IMR-90 (cell line): ENCODE data around the gene RETREG1. TPM values are rescaled to one million over a fixed set of nuclear protein-coding genes. Genes with fewer than 3 reads are reported as not detected.

Experiments
- ATAC-seq: fragments of 200-7000 bp; cut with Tn5 transposase; 2 replicates; pipeline ENCODE4 v1.9.1; 2020; ENCODE audit warnings: low read depth, mild to moderate bottlenecking, moderate library complexity
- BruUV-seq: library from RNA; stranded (reverse); fragments of 400-500 nt; replicated peaks from 2 replicates; lab custom pipeline; 2021; lab: Mats Ljungman, UMichigan
- CTCF ChIA-PET: fragments of 300-600 bp; formaldehyde crosslinking; extraction: SDS; loops from one replicate; lab custom pipeline; 2021; ENCODE audit warnings: antibody characterized with exemption; lab: Yijun Ruan, JAX
- POLR2A ChIA-PET: fragments of 300-600 bp; sonication (Branson Sonifier 250); formaldehyde crosslinking; loops from one replicate; lab custom pipeline; 2022; ENCODE audit warnings: antibody characterized with exemption; ENCODE audit not compliant: unreplicated experiment; lab: Charles Lee
- DNase-seq: peaks from one replicate; pipeline ENCODE4 v3.0.0; 2013
- H2AFZ ChIP-seq: replicated peaks from 2 replicates; pipeline ENCODE3; 2013; ENCODE audit warnings: low read length, mild to moderate bottlenecking; ENCODE audit not compliant: poor library complexity
- H2AK5ac ChIP-seq: 2 replicates; pipeline ENCODE4 v1.6.1; 2013; ENCODE audit warnings: low read depth, low read length, inconsistent platforms
- H2AK9ac ChIP-seq: replicated peaks from 2 replicates; pipeline ENCODE3; 2013; ENCODE audit warnings: mild to moderate bottlenecking, low read depth, low read length, moderate library complexity; ENCODE audit not compliant: poor library complexity
- H2BK120ac ChIP-seq: 2 replicates; pipeline ENCODE4 v1.6.1; 2013; ENCODE audit warnings: low read depth, low read length, inconsistent platforms
- H2BK15ac ChIP-seq: 3 replicates; pipeline ENCODE4 v1.6.1; 2013; ENCODE audit warnings: low read depth, low read length, inconsistent platforms
- H2BK20ac ChIP-seq: 2 replicates; pipeline ENCODE4 v1.6.1; 2013; ENCODE audit warnings: low read depth, mild to moderate bottlenecking, inconsistent platforms, low read length, moderate library complexity
- H2BK5ac ChIP-seq: 2 replicates; pipeline ENCODE4 v1.6.1; 2013; ENCODE audit warnings: mild to moderate bottlenecking, low read depth, low read length, inconsistent platforms; ENCODE audit not compliant: poor library complexity, severe bottlenecking
- H3K14ac ChIP-seq: replicated peaks from 2 replicates; pipeline ENCODE4 v1.6.1; 2013; ENCODE audit warnings: low read depth, low read length, inconsistent platforms
- H3K18ac ChIP-seq: 2 replicates; pipeline ENCODE4 v1.6.1; 2013; ENCODE audit warnings: low read depth, low read length, control low read depth
- H3K23ac ChIP-seq: 2 replicates; pipeline ENCODE4 v1.6.1; 2013; ENCODE audit warnings: low read depth, low read length, inconsistent platforms
- H3K27ac ChIP-seq: 2 replicates; pipeline ENCODE4 v1.5.1; 2013; ENCODE audit warnings: mild to moderate bottlenecking, control low read depth, low read length; ENCODE audit not compliant: insufficient read depth
- H3K27me3 ChIP-seq: 2 replicates; pipeline ENCODE4 v1.6.1; 2013; ENCODE audit warnings: low read length; ENCODE audit not compliant: control insufficient read depth, insufficient read depth
- H3K36me3 ChIP-seq: 2 replicates; pipeline ENCODE4 v1.6.1; 2013; ENCODE audit warnings: low read length, mixed read lengths; ENCODE audit not compliant: control insufficient read depth, insufficient read depth
- H3K4ac ChIP-seq: 2 replicates; pipeline ENCODE4 v1.6.1; 2013; ENCODE audit warnings: low read depth, low read length, inconsistent platforms
- H3K4me1 ChIP-seq: 2 replicates; pipeline ENCODE4 v1.6.1; 2013; ENCODE audit warnings: low read length, mixed read lengths; ENCODE audit not compliant: control insufficient read depth, insufficient read depth
- H3K4me2 ChIP-seq: 2 replicates; pipeline ENCODE4 v1.6.1; 2013; ENCODE audit warnings: low read depth, mild to moderate bottlenecking, control low read depth, low read length, moderate library complexity
- H3K4me3 ChIP-seq: 2 replicates; pipeline ENCODE4 v1.5.1; 2013; ENCODE audit warnings: low read depth, mild to moderate bottlenecking, control low read depth, low read length, moderate library complexity; ENCODE audit not compliant: insufficient read depth
- H3K56ac ChIP-seq: 2 replicates; pipeline ENCODE4 v1.6.1; 2013; ENCODE audit warnings: low read length, inconsistent platforms; ENCODE audit not compliant: insufficient read depth; ENCODE audit errors: extremely low read depth
- H3K79me1 ChIP-seq, 2 experiments: 2 replicates each; pipeline ENCODE4 v1.6.1; 2013; ENCODE audit warnings: low read length in 2 of 2, inconsistent platforms in 1 of 2, low read depth in 1 of 2
- H3K9ac ChIP-seq: 2 replicates; pipeline ENCODE4 v1.6.1; 2013; ENCODE audit warnings: low read depth, low read length, control low read depth
- H3K9me1 ChIP-seq: 2 replicates; pipeline ENCODE4 v1.6.1; 2013; ENCODE audit warnings: low read length, inconsistent platforms; ENCODE audit not compliant: insufficient read depth
- H3K9me3 ChIP-seq: 2 replicates; pipeline ENCODE4 v1.6.1; 2013; ENCODE audit warnings: low read length; ENCODE audit not compliant: control insufficient read depth, insufficient read depth
- H4K20me1 ChIP-seq: 2 replicates; pipeline ENCODE4 v1.6.1; 2013; ENCODE audit warnings: low read length, inconsistent platforms; ENCODE audit not compliant: insufficient read depth
- H4K5ac ChIP-seq: 2 replicates; pipeline ENCODE4 v1.6.1; 2013; ENCODE audit warnings: mild to moderate bottlenecking, low read depth, low read length, control low read depth
- H4K8ac ChIP-seq, 2 experiments: 2 replicates each; pipeline ENCODE4 v1.6.1; 2013; ENCODE audit warnings: low read depth in 2 of 2, low read length in 2 of 2, control low read depth in 1 of 2, inconsistent platforms in 1 of 2
- H4K91ac ChIP-seq: 2 replicates; pipeline ENCODE4 v1.6.1; 2013; ENCODE audit warnings: low read depth, low read length, inconsistent platforms; ENCODE audit not compliant: insufficient read depth
- BHLHE40 ChIP-seq: fragments of 150-350 bp; IDR thresholded peaks from 2 replicates; pipeline ENCODE4 v1.6.1; 2016; ENCODE audit warnings: mild to moderate bottlenecking, low read depth, low read length
- CEBPB ChIP-seq: IDR thresholded peaks from 2 replicates; pipeline ENCODE4 v1.6.1; 2012; ENCODE audit warnings: low read depth, low read length, improper control_type of control experiment
- CHD1 ChIP-seq: IDR thresholded peaks from 2 replicates; pipeline ENCODE4 v1.6.1; 2012; ENCODE audit warnings: low read depth, low read length, improper control_type of control experiment
- FOS ChIP-seq: fragments of 150-350 bp; IDR thresholded peaks from 2 replicates; pipeline ENCODE4 v1.6.1; 2016; ENCODE audit warnings: low read depth, low read length
- MAFK ChIP-seq: IDR thresholded peaks from 2 replicates; pipeline ENCODE4 v1.6.1; 2012; ENCODE audit warnings: low read depth, low read length, improper control_type of control experiment
- MAZ ChIP-seq: IDR thresholded peaks from 2 replicates; pipeline ENCODE4 v1.6.1; 2012; ENCODE audit warnings: low read depth, mild to moderate bottlenecking, low read length, improper control_type of control experiment, moderate library complexity, borderline replicate concordance
- NFE2L2 ChIP-seq: fragments of 150-350 bp; IDR thresholded peaks from 2 replicates; pipeline ENCODE4 v1.6.1; 2016; ENCODE audit warnings: low read depth, mild to moderate bottlenecking, low read length
- RAD21 ChIP-seq: IDR thresholded peaks from 2 replicates; pipeline ENCODE4 v1.6.1; 2012; ENCODE audit warnings: low read length, improper control_type of control experiment
- RCOR1 ChIP-seq: IDR thresholded peaks from 2 replicates; pipeline ENCODE4 v1.6.1; 2012; ENCODE audit warnings: mild to moderate bottlenecking, low read length, improper control_type of control experiment; ENCODE audit not compliant: insufficient replicate concordance
- RFX5 ChIP-seq: IDR thresholded peaks from 2 replicates; pipeline ENCODE4 v1.8.0; 2012; ENCODE audit warnings: low read depth, mild to moderate bottlenecking, low read length, moderate library complexity
- SMC3 ChIP-seq: fragments of 150-350 bp; IDR thresholded peaks from 2 replicates; pipeline ENCODE4 v1.6.1; 2016; ENCODE audit warnings: low read depth, mild to moderate bottlenecking, antibody characterized with exemption, low read length, moderate library complexity
- USF2 ChIP-seq: fragments of 150-350 bp; IDR thresholded peaks from 2 replicates; pipeline ENCODE4 v1.6.1; 2017; ENCODE audit warnings: mild to moderate bottlenecking, antibody characterized with exemption, low read length, low read depth
- WGBS, 2 experiments: methylation state at CpG; one replicate each; pipeline versions ENCODE4 v1.1.5 to v1.1.7; 2013; ENCODE audit warnings: missing lambda C conversion rate in 2 of 2; ENCODE audit not compliant: insufficient read length in 1 of 2; ENCODE audit errors: extremely low coverage in 2 of 2; 5-methylcytosine and 5-hydroxymethylcytosine counted together
- dilution Hi-C: fragments of 300-500 bp; cut with HindIII; formaldehyde crosslinking; loops from one replicate; pipeline ENCODE4 v1.14.3; 2018; ENCODE audit warnings: low sequenced_read_pairs; ENCODE audit not compliant: unreplicated experiment
- in situ Hi-C: fragments of 300-500 bp; cut with MboI; formaldehyde crosslinking; loops from 3 replicates; pipeline ENCODE4 v1.14.3; 2019; ENCODE audit warnings: low sequenced_read_pairs, inconsistent platforms, mixed read lengths
- intact Hi-C: fragments of 100-400 bp; cut with micrococcal nuclease; formaldehyde crosslinking; loops from 2 replicates; pipeline ENCODE4 v1.10.0; 2022
- polyA plus RNA-seq, 3 experiments: library from polyadenylated mRNA; depleted of rRNA; stranded (reverse); fragments of >200 nt; gene quantifications; 2 replicates each; pipeline ENCODE4 v1.2.3, GENCODE V29; 2012; ENCODE audit warnings: low replicate concordance in 1 of 3
- total RNA-seq: library from RNA; depleted of rRNA; stranded (reverse); fragments of >200 nt; gene quantifications from 2 replicates; pipeline ENCODE4 v1.2.3, GENCODE V29; 2012

The RETREG1 gene
- total and polyA plus RNA-seq, 2 of the 4 experiments (the other 2 are of a cell fraction) = not detected

- dilution Hi-C loops (no loop called here), intact Hi-C loops (no loop called here), in situ Hi-C loops (no loop called here)
- Histone ChIP-seq H3K14ac (no peak overlapping the region), H2AFZ (no peak overlapping the region), H2BK120ac (no peak overlapping the region), H4K8ac (no peak overlapping the region), H4K5ac (no peak overlapping the region), H2BK5ac (no peak overlapping the region), H4K91ac (no peak overlapping the region), H3K36me3 (no peaks in the 10 kb centered on the region), H3K9me3 (no peaks in the 10 kb centered on the region), H3K27ac (no peak overlapping the region), H3K18ac (no peak overlapping the region), H2BK15ac (no peak overlapping the region), H2AK5ac (no peak overlapping the region), H3K27me3 (peaks cover 17% of the 10 kb centered on the region), H2BK20ac (no peak overlapping the region), H2AK9ac (no peak overlapping the region), H4K20me1 (no peaks in the 10 kb centered on the region), H3K79me1 (no peaks in the 10 kb centered on the region), H3K4me3 (no peak overlapping the region), H3K4me2 (no peak overlapping the region), H3K56ac (no peak overlapping the region), H3K9ac (no peak overlapping the region), H3K4ac (no peak overlapping the region), H3K4me1 (peaks cover 2% of the 10 kb centered on the region; the same call in 1 of the 2 replicates), H3K23ac (no peak overlapping the region), H3K9me1 (no peaks in the 10 kb centered on the region)
- whole genome bisulfite sequencing, 2 experiments = 82% methylated on average over 3 of the region's 6 CpGs; no CpG with 5 or more reads in 1 of the 2 experiments
- DNase-seq (no peak), ATAC-seq (no peak)
- no peak for TF ChIP-seq USF2
- TF ChIP-seq RFX5 = no peak
- TF ChIP-seq RCOR1 = no peak
- no peak for TF ChIP-seq CHD1
- TF ChIP-seq RAD21 = no peak
- no peak for TF ChIP-seq BHLHE40
- TF ChIP-seq MAZ = no peak
- no peak for TF ChIP-seq CEBPB
- TF ChIP-seq NFE2L2 = no peak
- TF ChIP-seq MAFK = no peak
- no peak for TF ChIP-seq SMC3
- TF ChIP-seq FOS = no peak
- no TSS peak for BruUV-seq
- ChIA-PET POLR2A (no interaction called here), CTCF (interaction anchor here (1.1 kb wide), 1 partner anchor 9 kb away, joined by 3 read pairs; no protein-coding TSS in a partner anchor)
These were observed 110.9 kb downstream of the RETREG1 start for GRCh38 chr5:16505904-16506303.
